HCT116 (cell line): ENCODE data around the gene C7orf25. TPM values are rescaled to one million over a fixed set of nuclear protein-coding genes. Genes with fewer than 3 reads are reported as not detected.

Experiments used
- ATAC-seq: fragments of 200-7000 bp; cut with Tn5 transposase; 2 replicates; pipeline ENCODE4 v1.9.1; 2020; ENCODE audit warnings: mild to moderate bottlenecking, moderate library complexity
- BruUV-seq: library from RNA; stranded (reverse); fragments of 400-500 nt; replicated peaks from 2 replicates; lab custom pipeline; 2021; lab: Mats Ljungman, UMichigan
- CTCF ChIA-PET: fragments of 300-600 bp; sonication (Branson Sonifier 250); formaldehyde crosslinking; loops from one replicate; lab custom pipeline; 2021; ENCODE audit warnings: antibody characterized with exemption; lab: Charles Lee
- POLR2A ChIA-PET: fragments of 300-600, 350-600 bp; sonication (Branson Sonifier 250); formaldehyde crosslinking; loops from one replicate; lab custom pipeline; 2021; ENCODE audit warnings: antibody characterized with exemption; lab: Charles Lee
- RAD21 ChIA-PET, 2 experiments: fragments of 300-600 bp; sonication (Branson Sonifier 250); formaldehyde crosslinking; loops; one replicate each; lab custom pipeline; 2023; ENCODE audit warnings: low total read pairs in 2 of 2; ENCODE audit not compliant: uncharacterized antibody in 2 of 2, unreplicated experiment in 2 of 2, low non-redundant PET in 1 of 2; lab: Charles Lee
- DNase-seq: peaks from one replicate; pipeline ENCODE4 v3.0.0-alpha.2; 2010; ENCODE audit warnings: low read depth, low spot score
- H2AFZ ChIP-seq: fragments of 200-600 bp; shearing (Covaris generic), sonication (generic); 2 replicates; pipeline ENCODE4 v1.6.1; 2017; ENCODE audit warnings: low read depth, mixed run types, mixed read lengths, antibody characterized with exemption, low read length; ENCODE audit not compliant: poor library complexity, severe bottlenecking
- H3K27ac ChIP-seq: 2 replicates; pipeline ENCODE4 v1.5.1; 2012; ENCODE audit warnings: low read depth, low read length
- H3K27me3 ChIP-seq: fragments of 200-600 bp; sonication (generic); 2 replicates; pipeline ENCODE4 v1.6.1; 2016; ENCODE audit warnings: mixed run types, low read length, mixed read lengths; ENCODE audit not compliant: insufficient read depth
- H3K36me3 ChIP-seq, 2 experiments: fragments of 200-500 bp in 1 of 2; fragments of 200-600 bp in 1 of 2; sonication (Bioruptor generic) in 1 of 2; sonication (generic) in 1 of 2; 2 replicates each; pipeline versions ENCODE4 v1.5.1 to v1.6.1; 2014 to 2016; ENCODE audit warnings: low read length in 2 of 2, inconsistent platforms in 1 of 2, mixed read lengths in 1 of 2, mixed run types in 1 of 2; ENCODE audit not compliant: insufficient read depth in 2 of 2, control insufficient read depth in 1 of 2
- H3K4me1 ChIP-seq, 2 experiments: fragments of 200-600 bp in 1 of 2; sonication (generic) in 1 of 2; 2 replicates each; pipeline versions ENCODE4 v1.5.1 to v1.6.1; 2012 to 2017; ENCODE audit warnings: low read length in 2 of 2, inconsistent platforms in 1 of 2, mild to moderate bottlenecking in 1 of 2, mixed read lengths in 1 of 2, mixed run types in 1 of 2, moderate library complexity in 1 of 2; ENCODE audit not compliant: insufficient read depth in 2 of 2, control insufficient read depth in 1 of 2
- H3K4me2 ChIP-seq: fragments of 200-600 bp; sonication (generic); 2 replicates; pipeline ENCODE4 v1.6.1; 2017; ENCODE audit warnings: mixed run types, low read length, mixed read lengths
- H3K4me3 ChIP-seq, 2 experiments: fragments of 200-600 bp in 1 of 2; sonication (generic) in 1 of 2; replicated peaks in 1 of 2; 2 replicates each; pipeline ENCODE4 v1.5.1; 2011 to 2016; ENCODE audit warnings: low read length in 2 of 2, control low read depth in 1 of 2, low read depth in 1 of 2, mild to moderate bottlenecking in 1 of 2, mixed read lengths in 1 of 2, mixed run types in 1 of 2
- H3K79me2 ChIP-seq: fragments of 200-600 bp; sonication (generic); 2 replicates; pipeline ENCODE4 v1.6.1; 2017; ENCODE audit warnings: mild to moderate bottlenecking, mixed run types, low read length, moderate library complexity, mixed read lengths; ENCODE audit not compliant: insufficient read depth
- H3K9ac ChIP-seq: fragments of 200-600 bp; sonication (generic); 2 replicates; pipeline ENCODE4 v1.6.1; 2016; ENCODE audit warnings: low read length, mixed read lengths
- H3K9me2 ChIP-seq: fragments of 200-600 bp; sonication (generic), shearing (Covaris generic); 2 replicates; pipeline ENCODE4 v1.6.1; 2017; ENCODE audit warnings: mixed run types, mild to moderate bottlenecking, moderate library complexity; ENCODE audit not compliant: insufficient read depth
- H3K9me3 ChIP-seq, 2 experiments: fragments of 200-500 bp in 1 of 2; fragments of 200-600 bp in 1 of 2; sonication (Bioruptor generic) in 1 of 2; sonication (generic) in 1 of 2; 2 replicates each; pipeline ENCODE4 v1.6.1; 2014 to 2017; ENCODE audit warnings: low read length in 2 of 2, mixed read lengths in 2 of 2, inconsistent platforms in 1 of 2, low read depth in 1 of 2, mild to moderate bottlenecking in 1 of 2, mixed run types in 1 of 2, moderate library complexity in 1 of 2; ENCODE audit not compliant: control insufficient read depth in 1 of 2, insufficient read depth in 1 of 2
- H4K20me1 ChIP-seq: fragments of 200-600 bp; sonication (generic), shearing (Covaris generic); 2 replicates; pipeline ENCODE4 v1.6.1; 2017; ENCODE audit warnings: mixed run types, mild to moderate bottlenecking, moderate library complexity; ENCODE audit not compliant: insufficient read depth
- CBX3 ChIP-seq: IDR thresholded peaks from 2 replicates; pipeline ENCODE4 v1.6.1; 2012; ENCODE audit warnings: low read depth
- CEBPB ChIP-seq: IDR thresholded peaks from 2 replicates; pipeline ENCODE4 v1.6.1; 2012; ENCODE audit warnings: low read depth
- EGR1 ChIP-seq: IDR thresholded peaks from 2 replicates; pipeline ENCODE4 v1.6.1; 2012; ENCODE audit warnings: low read depth
- ELF1 ChIP-seq: IDR thresholded peaks from 2 replicates; pipeline ENCODE4 v1.6.1; 2012; ENCODE audit warnings: low read depth, borderline replicate concordance
- EZH2phosphoT487 ChIP-seq: fragments of 200-600 bp; IDR thresholded peaks from 2 replicates; pipeline ENCODE4 v1.6.1; 2018; ENCODE audit warnings: antibody characterized with exemption, borderline replicate concordance
- FOSL1 ChIP-seq: IDR thresholded peaks from 2 replicates; pipeline ENCODE4 v1.6.1; 2012; ENCODE audit warnings: low read depth
- MAX ChIP-seq: IDR thresholded peaks from 2 replicates; pipeline ENCODE4 v1.6.1; 2012
- POLR2A ChIP-seq: IDR thresholded peaks from 2 replicates; pipeline ENCODE4 v1.7.0; 2011; ENCODE audit warnings: borderline replicate concordance; ENCODE audit not compliant: insufficient read depth, insufficient read length; ENCODE audit errors: extremely low read depth
- POLR2AphosphoS5 ChIP-seq: IDR thresholded peaks from 2 replicates; pipeline ENCODE4 v1.6.1; 2011; ENCODE audit warnings: mild to moderate bottlenecking, low read depth, low read length, moderate library complexity
- RAD21 ChIP-seq: IDR thresholded peaks from 2 replicates; pipeline ENCODE4 v1.6.1; 2012; ENCODE audit warnings: low read depth, mild to moderate bottlenecking
- SIN3A ChIP-seq: IDR thresholded peaks from 2 replicates; pipeline ENCODE4 v1.6.1; 2012; ENCODE audit warnings: low read depth
- SP1 ChIP-seq: IDR thresholded peaks from 2 replicates; pipeline ENCODE4 v1.6.1; 2012; ENCODE audit warnings: low read depth
- TCF7L2 ChIP-seq: IDR thresholded peaks from 2 replicates; pipeline ENCODE4 v1.7.0; 2011; ENCODE audit warnings: borderline replicate concordance, inconsistent platforms; ENCODE audit not compliant: insufficient read depth, insufficient read length; ENCODE audit errors: extremely low read depth
- YY1 ChIP-seq: IDR thresholded peaks from 2 replicates; pipeline ENCODE4 v1.6.1; 2011; ENCODE audit warnings: low read length, low read depth, moderate library complexity, mild to moderate bottlenecking; ENCODE audit not compliant: insufficient replicate concordance; ENCODE audit errors: extremely low read depth
- ZFX ChIP-seq: fragments of 450-650 bp; IDR thresholded peaks from 2 replicates; pipeline ENCODE4 v1.6.1; 2017
- ZNF274 ChIP-seq: fragments of 200-500 bp; sonication (Bioruptor generic); IDR thresholded peaks from 2 replicates; pipeline ENCODE4 v1.6.1; 2014; ENCODE audit warnings: mild to moderate bottlenecking, low read depth, low read length, inconsistent platforms
- intact Hi-C: fragments of 100-400 bp; cut with micrococcal nuclease; formaldehyde crosslinking; loops from 2 replicates; pipeline ENCODE4 v1.10.0; 2022
- total RNA-seq: library from RNA; stranded (reverse); gene quantifications from one replicate; pipeline ENCODE4 v1.2.1, GENCODE V29; 2021; ENCODE audit not compliant: unreplicated experiment
- TF ChIP-seq, protein P1 (sequence below), 3 experiments: fragments of 200-600 bp in 1 of 3; sonication (generic) in 1 of 3; IDR thresholded peaks in 2 of 3; conservative IDR thresholded peaks in 1 of 3; 2 replicates each; pipeline ENCODE4 v1.5.1; 2012 to 2017; ENCODE audit warnings: low read depth in 2 of 3, low read length in 2 of 3, antibody characterized with exemption in 1 of 3, borderline replicate concordance in 1 of 3, control low read depth in 1 of 3, mild to moderate bottlenecking in 1 of 3, mixed read lengths in 1 of 3, mixed run types in 1 of 3, moderate library complexity in 1 of 3; ENCODE audit not compliant: insufficient read depth in 1 of 3
- TF ChIP-seq, protein P2 (sequence below): IDR thresholded peaks from 2 replicates; pipeline ENCODE4 v1.6.1; 2011; ENCODE audit warnings: mild to moderate bottlenecking, low read length, moderate library complexity; ENCODE audit not compliant: insufficient replicate concordance; ENCODE audit errors: extremely low read depth

The C7orf25 gene
- total RNA-seq, 1 experiment from 2014 or later = 5.3 TPM

- RAD21 ChIA-PET = interaction anchor here in 1 of 2 experiments (0.9 kb wide), 1 partner anchor 547 kb away, joined by 3 read pairs; no protein-coding TSS in a partner anchor
- TSS peak; percentile 72 for BruUV-seq
- TF ChIP-seq, protein P1, sequence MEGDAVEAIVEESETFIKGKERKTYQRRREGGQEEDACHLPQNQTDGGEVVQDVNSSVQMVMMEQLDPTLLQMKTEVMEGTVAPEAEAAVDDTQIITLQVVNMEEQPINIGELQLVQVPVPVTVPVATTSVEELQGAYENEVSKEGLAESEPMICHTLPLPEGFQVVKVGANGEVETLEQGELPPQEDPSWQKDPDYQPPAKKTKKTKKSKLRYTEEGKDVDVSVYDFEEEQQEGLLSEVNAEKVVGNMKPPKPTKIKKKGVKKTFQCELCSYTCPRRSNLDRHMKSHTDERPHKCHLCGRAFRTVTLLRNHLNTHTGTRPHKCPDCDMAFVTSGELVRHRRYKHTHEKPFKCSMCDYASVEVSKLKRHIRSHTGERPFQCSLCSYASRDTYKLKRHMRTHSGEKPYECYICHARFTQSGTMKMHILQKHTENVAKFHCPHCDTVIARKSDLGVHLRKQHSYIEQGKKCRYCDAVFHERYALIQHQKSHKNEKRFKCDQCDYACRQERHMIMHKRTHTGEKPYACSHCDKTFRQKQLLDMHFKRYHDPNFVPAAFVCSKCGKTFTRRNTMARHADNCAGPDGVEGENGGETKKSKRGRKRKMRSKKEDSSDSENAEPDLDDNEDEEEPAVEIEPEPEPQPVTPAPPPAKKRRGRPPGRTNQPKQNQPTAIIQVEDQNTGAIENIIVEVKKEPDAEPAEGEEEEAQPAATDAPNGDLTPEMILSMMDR (IDR thresholded peaks at IDR 0.05 in 2 of 3, conservative IDR thresholded peaks at IDR 0.05 in 1 of 3; ENCODE audit: borderline replicate concordance in 1 of 3, insufficient read depth in 1 of 3, low read depth in 2 of 3, low read length in 2 of 3) = no peak
- TF ChIP-seq ELF1 (no peak), ZNF274 (no peak), TCF7L2 (peak; percentile 39), EZH2phosphoT487 (no peak), CBX3 (no peak), POLR2A (peak; percentile 92), EGR1 (0 out of 2 replicates have a peak, but pooled peaks have one; percentile 13), CEBPB (no peak), FOSL1 (no peak), RAD21 (no peak), POLR2AphosphoS5 (peak; percentile 96), SIN3A (peak; percentile 86), ZFX (peak; percentile 39; the same call in 1 of the 2 replicates), SP1 (peak; percentile 87), MAX (peak; percentile 71), YY1 (peak; percentile 95)
- TF ChIP-seq, protein P2, sequence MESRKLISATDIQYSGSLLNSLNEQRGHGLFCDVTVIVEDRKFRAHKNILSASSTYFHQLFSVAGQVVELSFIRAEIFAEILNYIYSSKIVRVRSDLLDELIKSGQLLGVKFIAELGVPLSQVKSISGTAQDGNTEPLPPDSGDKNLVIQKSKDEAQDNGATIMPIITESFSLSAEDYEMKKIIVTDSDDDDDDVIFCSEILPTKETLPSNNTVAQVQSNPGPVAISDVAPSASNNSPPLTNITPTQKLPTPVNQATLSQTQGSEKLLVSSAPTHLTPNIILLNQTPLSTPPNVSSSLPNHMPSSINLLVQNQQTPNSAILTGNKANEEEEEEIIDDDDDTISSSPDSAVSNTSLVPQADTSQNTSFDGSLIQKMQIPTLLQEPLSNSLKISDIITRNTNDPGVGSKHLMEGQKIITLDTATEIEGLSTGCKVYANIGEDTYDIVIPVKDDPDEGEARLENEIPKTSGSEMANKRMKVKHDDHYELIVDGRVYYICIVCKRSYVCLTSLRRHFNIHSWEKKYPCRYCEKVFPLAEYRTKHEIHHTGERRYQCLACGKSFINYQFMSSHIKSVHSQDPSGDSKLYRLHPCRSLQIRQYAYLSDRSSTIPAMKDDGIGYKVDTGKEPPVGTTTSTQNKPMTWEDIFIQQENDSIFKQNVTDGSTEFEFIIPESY = no peak
- TF ChIP-seq, all 23 proteins: peak for 9
- intact Hi-C loops = loop anchor here (10.0 kb wide), 1 partner anchor 793 kb away; the partner anchor contains the start of gene COA1
- ChIA-PET CTCF (interaction anchor here (0.5 to 1.9 kb wide), 5 partner anchors 9 to 991 kb away, joined by 3 to 12 read pairs (median 4); partner anchors contain the start of gene STK17A), POLR2A (interaction anchor here (0.7 to 1.6 kb wide), 4 partner anchors 8 to 651 kb away, joined by 3 to 5 read pairs (median 4); partner anchors contain the start of gene STK17A)
- Histone ChIP-seq H3K27me3 (no peaks in the 10 kb centered on the region), H3K4me1 (peaks cover 5 to 26% of the 10 kb centered on the region in 2 experiments; a peak in 2 of 4 replicates), H3K9me3 (no peaks in the 10 kb centered on the region), H3K4me2 (peak within 1 kb of the TSS; percentile 85), H4K20me1 (peaks cover 9% of the 10 kb centered on the region; the same call in 1 of the 2 replicates), H3K27ac (peak within 1 kb of the TSS; percentile 47), H3K79me2 (peaks cover 92% of the 10 kb centered on the region), H3K9ac (peak within 1 kb of the TSS; percentile 98), H3K36me3 (peaks cover 12 to 25% of the 10 kb centered on the region in 2 experiments; a peak in 3 of 4 replicates), H3K4me3 (peak within 1 kb of the TSS; percentile 75 to 93), H3K9me2 (no peaks in the 10 kb centered on the region), H2AFZ (no peak within 1 kb of the TSS)
- peak; percentile 100 for ATAC-seq
- peak; percentile 95 for DNase-seq
These were observed 20.2 kb upstream of the C7orf25 start, which contains the start of the genes MRPL32 and PSMA2 for GRCh38 chr7:42931834-42932651. Gene MRPL32, plus strand, starts transcription at chr7:42932376. Its CDS starts 11 bp downstream, at chr7:42932387. Gene PSMA2, minus strand, starts transcription at chr7:42932174. Its CDS starts 16 bp downstream, at chr7:42932158.
